IMR-90 (cell line): ENCODE results near the gene SERPINA1.

Experiments
- POLR2A ChIP-seq: IDR thresholded peaks from 2 replicates; pipeline ENCODE4 v1.6.1; 2012; ENCODE audit warnings: mild to moderate bottlenecking, low read depth, low read length
- RAD21 ChIP-seq: IDR thresholded peaks from 2 replicates; pipeline ENCODE4 v1.6.1; 2012; ENCODE audit warnings: low read length, improper control_type of control experiment
- TF ChIP-seq, protein P1 (sequence below): conservative IDR thresholded peaks from 2 replicates; pipeline ENCODE4 v1.5.1; 2012; ENCODE audit warnings: mild to moderate bottlenecking, low read depth, low read length, improper control_type of control experiment

DNA sequence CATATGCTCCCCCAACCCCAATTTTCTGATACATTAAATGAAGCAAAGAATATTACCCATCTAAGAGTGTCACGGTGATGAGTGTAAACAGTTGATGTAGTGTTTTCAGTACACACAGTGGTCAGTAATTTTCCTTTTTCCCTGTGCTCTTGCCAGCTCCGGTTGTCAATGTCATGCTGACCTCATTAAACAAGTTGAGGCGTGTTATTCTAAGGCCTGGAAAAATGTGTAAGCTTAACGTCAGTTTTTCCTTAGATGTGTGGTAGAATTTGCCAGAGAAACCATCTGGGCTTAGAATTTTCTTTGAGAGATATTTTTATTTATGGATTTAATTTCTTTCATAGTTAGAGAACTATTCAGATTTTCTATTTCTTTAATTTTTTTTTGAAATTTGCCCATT is 53.5 kb downstream of the SERPINA1 start:
- TF ChIP-seq, protein P1, sequence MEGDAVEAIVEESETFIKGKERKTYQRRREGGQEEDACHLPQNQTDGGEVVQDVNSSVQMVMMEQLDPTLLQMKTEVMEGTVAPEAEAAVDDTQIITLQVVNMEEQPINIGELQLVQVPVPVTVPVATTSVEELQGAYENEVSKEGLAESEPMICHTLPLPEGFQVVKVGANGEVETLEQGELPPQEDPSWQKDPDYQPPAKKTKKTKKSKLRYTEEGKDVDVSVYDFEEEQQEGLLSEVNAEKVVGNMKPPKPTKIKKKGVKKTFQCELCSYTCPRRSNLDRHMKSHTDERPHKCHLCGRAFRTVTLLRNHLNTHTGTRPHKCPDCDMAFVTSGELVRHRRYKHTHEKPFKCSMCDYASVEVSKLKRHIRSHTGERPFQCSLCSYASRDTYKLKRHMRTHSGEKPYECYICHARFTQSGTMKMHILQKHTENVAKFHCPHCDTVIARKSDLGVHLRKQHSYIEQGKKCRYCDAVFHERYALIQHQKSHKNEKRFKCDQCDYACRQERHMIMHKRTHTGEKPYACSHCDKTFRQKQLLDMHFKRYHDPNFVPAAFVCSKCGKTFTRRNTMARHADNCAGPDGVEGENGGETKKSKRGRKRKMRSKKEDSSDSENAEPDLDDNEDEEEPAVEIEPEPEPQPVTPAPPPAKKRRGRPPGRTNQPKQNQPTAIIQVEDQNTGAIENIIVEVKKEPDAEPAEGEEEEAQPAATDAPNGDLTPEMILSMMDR, result no peak
- TF ChIP-seq RAD21 (no peak), POLR2A (no peak)
